Spinal cord (tissue), 10 donors: ENCODE results near the gene MCF2L2. TPM values are rescaled to one million over a fixed set of nuclear protein-coding genes. Genes with fewer than 3 reads are reported as not detected.
"Not testable (repeated sequence)": the region's sequence is repeated elsewhere in the genome, so short reads cannot be mapped to it uniquely, and the experiment has no call there.

Source experiments
- DNase-seq, 6 donors: peaks; one replicate each; pipeline versions ENCODE4 v3.0.0 to v3.0.0-alpha.2; 2013 to 2015; ENCODE audit warnings: low spot score in 6 of 6, low read depth in 4 of 6
- H3K27ac ChIP-seq: one replicate; pipeline ENCODE4 v1.5.1; 2013; ENCODE audit warnings: low read depth, low read length, control low read depth
- H3K27me3 ChIP-seq: one replicate; pipeline ENCODE4 v1.6.1; 2013; ENCODE audit warnings: low read length; ENCODE audit not compliant: control insufficient read depth, insufficient read depth
- H3K36me3 ChIP-seq: one replicate; pipeline ENCODE4 v1.6.1; 2013; ENCODE audit warnings: low read length; ENCODE audit not compliant: control insufficient read depth, insufficient read depth
- H3K4me1 ChIP-seq: one replicate; pipeline ENCODE4 v1.6.1; 2013; ENCODE audit warnings: low read length; ENCODE audit not compliant: control insufficient read depth, insufficient read depth
- H3K4me3 ChIP-seq: one replicate; pipeline ENCODE4 v1.5.1; 2013; ENCODE audit warnings: low read depth, low read length, control low read depth
- H3K9me3 ChIP-seq: one replicate; pipeline ENCODE4 v1.6.1; 2013; ENCODE audit warnings: low read length; ENCODE audit not compliant: control insufficient read depth, insufficient read depth
- WGBS: methylation state at CpG from one replicate; pipeline ENCODE4 v1.1.5; 2013; ENCODE audit warnings: missing lambda C conversion rate; ENCODE audit not compliant: insufficient coverage; 5-methylcytosine and 5-hydroxymethylcytosine counted together
- polyA plus RNA-seq, 2 donors: library from polyadenylated mRNA; unstranded; fragments of 120-200 nt; gene quantifications; one replicate each; pipeline ENCODE4 v1.2.1, GENCODE V29; 2013; ENCODE audit not compliant: insufficient read length in 2 of 2
- total RNA-seq, 2 donors: library from RNA; depleted of rRNA in 1 of 2; stranded (reverse); fragments of 120-200 nt in 1 of 2; fragments of >200 nt in 1 of 2; gene quantifications; one replicate each; pipeline versions ENCODE4 v1.2.3 to v1.2.4, GENCODE V29; 2013 to 2014
- donor health status: healthy.

MCF2L2 gene
- total and polyA plus RNA-seq, 4 donors, result 9.6 to 29.6 (median 18.8) TPM

GRCh38 chr3:183249006-183249718 is 179.3 kb downstream of the MCF2L2 start:
- Histone ChIP-seq H3K9me3 (no peaks in the 10 kb centered on the region), H3K4me1 (peaks cover 4% of the 10 kb centered on the region), H3K36me3 (no peaks in the 10 kb centered on the region), H3K27ac (no peak overlapping the region), H3K4me3 (no peak overlapping the region), H3K27me3 (no peaks in the 10 kb centered on the region)
- WGBS, result 63% methylated on average over 4 of the region's 6 CpGs
- no peak for DNase-seq

DNA sequence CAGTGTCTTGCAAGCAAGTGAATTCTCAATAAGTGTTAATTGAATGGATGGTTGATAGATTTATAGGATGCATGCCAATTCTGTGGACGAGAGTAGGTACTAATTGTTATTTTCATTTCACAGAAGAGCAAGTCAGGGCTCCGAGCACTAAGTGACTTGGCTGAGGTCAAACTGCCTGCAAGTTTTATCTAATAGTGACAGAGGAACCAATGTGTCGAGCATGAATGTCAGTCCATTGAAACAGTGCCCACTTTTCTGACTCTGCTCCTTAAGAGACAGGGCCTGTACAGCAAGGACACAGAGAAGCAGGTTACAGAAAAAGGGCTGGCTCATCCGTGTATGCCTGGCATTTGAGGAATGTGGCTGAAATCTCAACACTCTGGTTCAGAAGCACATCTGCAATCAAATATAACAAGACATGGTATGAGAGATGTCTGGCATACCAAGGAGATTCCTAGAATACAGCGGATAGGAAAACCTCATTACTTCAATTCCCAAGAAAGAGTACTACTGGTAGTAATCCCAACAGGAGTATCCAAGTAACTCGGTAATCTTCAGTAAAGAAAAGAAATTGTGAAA is 181.3 kb downstream of the MCF2L2 start:
- DNase-seq, result no peak
- Histone ChIP-seq H3K4me1 (peaks cover 4% of the 10 kb centered on the region), H3K27me3 (no peaks in the 10 kb centered on the region), H3K9me3 (peaks cover 8% of the 10 kb centered on the region), H3K27ac (no peak overlapping the region), H3K36me3 (no peaks in the 10 kb centered on the region), H3K4me3 (no peak overlapping the region)
- 39% methylated on average over 3 of the region's 6 CpGs for WGBS

GRCh38 chr3:183244981-183245476 is 183.4 kb downstream of the MCF2L2 start:
- peaks cover 8% of the 10 kb centered on the region for H3K9me3 ChIP-seq
- peaks cover 4% of the 10 kb centered on the region for H3K4me1 ChIP-seq
- no peak for DNase-seq
- H3K4me3 ChIP-seq, result no peak overlapping the region
- no peaks in the 10 kb centered on the region for H3K36me3 ChIP-seq
- no peaks in the 10 kb centered on the region for H3K27me3 ChIP-seq
- H3K27ac ChIP-seq, result no peak overlapping the region

- no peak for DNase-seq
- Histone ChIP-seq H3K4me3 (no peak overlapping the region), H3K36me3 (no peaks in the 10 kb centered on the region), H3K4me1 (peaks cover 2% of the 10 kb centered on the region), H3K27me3 (no peaks in the 10 kb centered on the region), H3K27ac (no peak overlapping the region), H3K9me3 (peaks cover 8% of the 10 kb centered on the region)
- WGBS, result no CpG with 5 or more reads among the region's 2 CpGs
Measured at GRCh38 chr3:183244219-183244618, 184.2 kb downstream of the MCF2L2 start.

- 75% methylated on average over 1 of the region's 1 CpG for WGBS
- Histone ChIP-seq H3K4me1 (no peaks in the 10 kb centered on the region), H3K4me3 (no peak overlapping the region), H3K27me3 (no peaks in the 10 kb centered on the region), H3K27ac (no peak overlapping the region), H3K36me3 (no peaks in the 10 kb centered on the region), H3K9me3 (peaks cover 8% of the 10 kb centered on the region)
- no peak for DNase-seq
Measured at GRCh38 chr3:183242431-183242830, 186.0 kb downstream of the MCF2L2 start.

DNA sequence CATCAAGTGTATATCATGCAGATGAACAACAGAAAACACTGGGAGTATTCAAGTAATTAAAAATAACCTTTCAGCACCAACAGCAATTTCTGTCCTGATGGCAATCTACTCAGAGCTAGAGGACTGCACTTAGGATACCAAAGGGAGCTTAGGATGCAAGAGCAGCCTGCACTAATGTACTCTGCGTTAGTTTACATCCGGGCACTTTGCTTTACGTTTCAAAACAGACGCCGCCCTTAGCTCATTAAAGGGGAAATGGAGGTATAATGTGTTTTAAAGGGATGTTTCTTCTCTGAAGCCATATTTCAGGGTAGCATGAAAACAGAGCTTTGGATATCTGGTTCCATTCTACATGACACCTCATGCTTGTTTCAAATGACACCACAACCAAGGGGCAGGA is 189.4 kb downstream of the MCF2L2 start:
- WGBS, result 95% methylated on average over 4 of the region's 5 CpGs

DNA sequence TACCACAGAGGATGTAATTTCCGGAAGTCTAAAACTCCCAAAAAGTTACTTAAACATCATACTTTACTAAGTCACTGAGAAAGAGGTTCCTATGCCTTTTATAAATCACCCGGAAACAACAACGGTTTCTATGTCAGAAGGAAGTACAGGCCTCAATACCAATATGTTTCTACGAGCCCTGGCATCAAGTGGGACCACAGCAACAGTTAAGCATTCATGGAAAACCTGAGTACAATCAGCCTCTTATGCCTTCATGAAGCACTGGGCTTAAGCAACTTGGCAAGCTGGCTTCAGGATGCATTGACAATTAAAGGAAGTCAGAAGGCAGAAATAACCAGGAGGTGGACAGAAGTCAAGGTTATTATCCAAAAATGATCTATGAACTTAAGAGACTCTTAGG is 194.5 kb downstream of the MCF2L2 start:
- H3K27ac ChIP-seq, result peak overlapping the region; percentile 52
- WGBS, result 50% methylated on average over 2 of the region's 4 CpGs

More for the DNA sequence above, 189.4 kb downstream of the MCF2L2 start:
- no peaks in the 10 kb centered on the region for H3K27me3 ChIP-seq
- H3K4me3 ChIP-seq, result no peak overlapping the region
- H3K4me1 ChIP-seq, result no peaks in the 10 kb centered on the region
- H3K9me3 ChIP-seq, result peaks cover 8% of the 10 kb centered on the region
- no peaks in the 10 kb centered on the region for H3K36me3 ChIP-seq
- no peak for DNase-seq
- no peak overlapping the region for H3K27ac ChIP-seq

DNA sequence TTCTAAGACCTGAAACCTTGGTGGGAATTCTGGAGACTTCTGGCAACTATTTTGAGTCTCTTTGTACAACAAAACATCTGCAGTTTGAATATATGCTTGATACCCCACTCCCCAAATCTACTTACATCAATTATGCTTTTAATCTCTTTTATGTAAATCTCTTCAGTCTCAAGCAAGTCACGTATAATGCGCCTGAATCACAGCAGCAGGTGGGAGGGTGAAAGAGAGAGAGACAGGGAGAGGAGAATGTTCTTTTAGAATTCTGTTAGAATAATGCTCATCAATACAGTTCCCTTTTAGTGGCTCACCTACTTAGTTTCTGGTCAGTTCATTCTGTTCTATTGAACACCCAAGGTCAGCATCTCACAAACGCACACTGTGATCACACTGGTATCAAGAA is 197.6 kb downstream of the MCF2L2 start:
- no peak overlapping the region for H3K4me3 ChIP-seq
- no peak for DNase-seq
- WGBS, result no CpG with 5 or more reads among the region's 3 CpGs
- no peaks in the 10 kb centered on the region for H3K27me3 ChIP-seq
- H3K36me3 ChIP-seq, result no peaks in the 10 kb centered on the region
- H3K4me1 ChIP-seq, result no peaks in the 10 kb centered on the region
- H3K27ac ChIP-seq, result no peak overlapping the region
- H3K9me3 ChIP-seq, result no peaks in the 10 kb centered on the region

More for the DNA sequence above, 194.5 kb downstream of the MCF2L2 start:
- Histone ChIP-seq H3K4me3 (no peak overlapping the region), H3K36me3 (no peaks in the 10 kb centered on the region), H3K9me3 (no peaks in the 10 kb centered on the region), H3K27me3 (no peaks in the 10 kb centered on the region), H3K4me1 (no peaks in the 10 kb centered on the region)
- peak in 5 of 6 donors; percentile 29 to 81 (median 61) for DNase-seq

- not testable (repeated sequence) for H3K4me3 ChIP-seq, H3K27ac ChIP-seq, H3K9me3 ChIP-seq, H3K27me3 ChIP-seq, H3K4me1 ChIP-seq, H3K36me3 ChIP-seq, DNase-seq
- 100% methylated on average over 1 of the region's 8 CpGs for WGBS
Measured at GRCh38 chr3:183230251-183230650, 198.2 kb downstream of the MCF2L2 start.

GRCh38 chr3:183229178-183229577 is 199.2 kb downstream of the MCF2L2 start:
- no peaks in the 10 kb centered on the region for H3K27me3 ChIP-seq
- H3K9me3 ChIP-seq, result no peaks in the 10 kb centered on the region
- WGBS, result no CpG with 5 or more reads among the region's 1 CpG
- no peak overlapping the region for H3K27ac ChIP-seq
- H3K4me1 ChIP-seq, result no peaks in the 10 kb centered on the region
- H3K36me3 ChIP-seq, result no peaks in the 10 kb centered on the region
- no peak overlapping the region for H3K4me3 ChIP-seq
- DNase-seq, result no peak
